ENCODE results near the gene ADAMTS2.
"Not testable (repeated sequence)": the region's sequence is repeated elsewhere in the genome, so short reads cannot be mapped to it uniquely, and the experiment has no call there.

The ADAMTS2 gene

GRCh38 chr5:179113945-179114641, 231.2 kb downstream of the ADAMTS2 start:
- DNase-seq (ENCODE audit: low read depth, low spot score), result no peak

DNA sequence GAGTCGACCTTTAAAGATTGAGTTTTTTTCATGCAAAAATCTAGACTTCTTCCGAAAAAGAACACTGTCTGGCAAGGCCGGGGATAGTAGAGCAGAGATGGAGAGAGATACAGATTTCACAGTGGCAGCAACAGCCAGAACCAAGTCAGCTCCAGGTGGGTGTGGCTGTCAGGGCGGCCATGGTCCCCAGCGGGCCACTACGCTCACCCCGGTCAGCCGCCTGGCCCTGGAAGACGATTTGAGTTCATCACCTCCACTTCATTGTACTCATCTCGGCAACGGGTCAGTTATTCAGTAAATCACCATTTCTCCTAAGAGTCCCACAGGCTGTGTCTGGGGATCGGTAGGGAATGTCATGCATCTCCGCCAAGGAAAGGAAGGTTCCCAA, 232.1 kb downstream of the ADAMTS2 start:
- DNase-seq (ENCODE audit: low read depth, low spot score), result no peak

DNA sequence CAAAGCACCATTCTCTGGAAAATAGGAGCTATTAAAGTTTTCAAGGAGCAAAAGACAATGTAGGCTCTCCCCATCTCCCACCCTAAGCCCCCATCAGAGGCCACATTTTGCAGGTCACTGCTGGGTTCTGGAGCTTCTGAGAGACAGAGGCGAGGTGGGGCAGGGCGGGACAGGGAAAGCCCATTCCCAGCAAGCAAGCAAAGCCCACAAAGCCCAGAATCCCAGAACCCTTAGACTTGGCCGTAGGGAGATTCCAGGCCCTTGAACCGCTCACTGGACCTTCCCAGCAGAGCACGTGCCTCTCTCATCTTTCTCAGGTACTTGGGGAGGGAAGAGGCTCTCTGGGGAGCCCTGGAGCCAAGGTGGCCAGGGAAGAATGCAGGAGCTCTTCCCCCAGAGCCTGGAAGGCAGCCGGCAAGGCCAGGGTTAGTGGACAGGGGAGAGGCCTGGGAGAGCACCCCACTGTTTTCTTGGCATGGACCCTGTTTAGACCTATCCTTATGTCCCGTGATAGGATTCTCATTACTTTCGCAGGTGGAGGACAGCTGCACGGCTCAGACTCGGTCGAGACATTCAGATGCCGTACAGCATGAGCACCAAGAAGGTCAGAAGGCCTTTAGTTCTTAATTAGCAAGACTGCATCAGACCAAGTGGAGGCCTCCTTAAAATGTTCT, 232.7 kb downstream of the ADAMTS2 start:
- no peak for DNase-seq (ENCODE audit: low read depth, low spot score)

GRCh38 chr5:179111267-179112207, 233.7 kb downstream of the ADAMTS2 start:
- DNase-seq (ENCODE audit: low read depth, low spot score), result no peak

GRCh38 chr5:179110528-179110927, 234.7 kb downstream of the ADAMTS2 start:
- DNase-seq (ENCODE audit: low read depth, low spot score), result no peak

- not testable (repeated sequence) for DNase-seq (ENCODE audit: low read depth, low spot score)
These were observed 244.0 kb downstream of the ADAMTS2 start for GRCh38 chr5:179101282-179101681.

DNA sequence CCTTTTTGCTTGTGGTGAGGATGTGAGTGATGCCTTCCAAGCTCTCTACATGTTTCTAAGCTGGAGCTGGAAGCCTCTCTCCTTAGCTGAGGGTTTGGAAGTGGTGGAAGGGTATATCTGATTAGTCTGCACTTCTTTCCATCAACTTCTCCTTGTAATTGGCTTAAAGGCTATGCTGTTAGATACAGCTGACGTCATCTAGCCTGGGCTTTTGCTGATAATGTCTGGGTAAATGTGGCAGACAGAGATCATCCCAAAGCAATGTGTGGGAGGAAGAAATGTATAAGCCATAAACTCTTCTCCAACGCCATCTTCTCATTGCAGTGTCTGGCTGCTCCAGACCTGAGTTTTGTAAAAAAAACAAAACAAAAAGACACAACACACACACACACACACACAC, 255.8 kb downstream of the ADAMTS2 start:
- no peak for DNase-seq (ENCODE audit: low read depth, low spot score)

- no peak for DNase-seq (ENCODE audit: low read depth, low spot score)
These were observed 264.5 kb downstream of the ADAMTS2 start for GRCh38 chr5:179080724-179081123.

- no peak for DNase-seq (ENCODE audit: low read depth, low spot score)
These were observed 265.9 kb downstream of the ADAMTS2 start for GRCh38 chr5:179079165-179079987.

DNA sequence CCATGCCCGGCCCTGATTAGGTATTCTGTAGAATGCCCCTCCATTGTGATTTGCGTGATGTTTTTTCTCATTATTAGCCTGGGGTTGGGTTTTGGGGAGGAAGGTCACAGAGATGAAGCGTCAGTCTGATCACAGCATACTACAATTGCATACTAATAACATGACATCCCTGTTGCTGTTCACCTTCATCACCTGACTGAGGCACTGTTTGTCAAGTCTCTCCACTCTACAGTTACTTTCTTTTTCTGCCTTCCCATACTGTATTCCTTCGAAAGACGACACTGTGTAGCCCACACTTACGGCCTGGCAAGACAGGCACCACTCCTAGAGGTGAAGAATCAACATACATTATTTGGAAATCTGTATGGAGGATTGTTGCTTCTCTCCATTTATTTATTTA, 279.6 kb downstream of the ADAMTS2 start:
- no peak for DNase-seq (ENCODE audit: low read depth, low spot score)

DNA sequence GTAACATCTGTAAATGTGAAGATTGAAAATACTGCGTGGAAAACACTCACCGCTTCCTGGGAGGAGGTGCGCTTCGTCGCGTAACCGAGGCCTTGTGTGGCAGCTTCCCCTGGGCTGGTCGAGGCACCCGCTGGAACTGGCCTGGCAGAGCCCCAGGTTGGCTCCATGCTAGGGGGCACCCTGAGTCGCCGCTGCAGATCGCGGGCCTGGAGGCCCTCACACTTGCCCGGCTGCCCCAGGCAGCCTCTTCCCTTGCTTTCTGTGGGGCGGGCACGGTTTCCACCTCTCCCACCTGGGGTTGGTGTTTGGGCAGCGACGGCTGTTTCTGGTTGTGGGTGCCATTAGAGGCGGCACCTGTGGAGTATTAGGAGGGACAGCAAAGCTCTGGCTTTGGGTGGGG, 284.2 kb downstream of the ADAMTS2 start:
- no peak for DNase-seq (ENCODE audit: low read depth, low spot score)
